ENCODE results near the gene RB1. TPM values are rescaled to one million over a fixed set of nuclear protein-coding genes. Genes with fewer than 3 reads are reported as not detected.

RB1 gene
- total RNA-seq, 2 donors from 2014 or later: 42.1 to 43.7 TPM

DNA sequence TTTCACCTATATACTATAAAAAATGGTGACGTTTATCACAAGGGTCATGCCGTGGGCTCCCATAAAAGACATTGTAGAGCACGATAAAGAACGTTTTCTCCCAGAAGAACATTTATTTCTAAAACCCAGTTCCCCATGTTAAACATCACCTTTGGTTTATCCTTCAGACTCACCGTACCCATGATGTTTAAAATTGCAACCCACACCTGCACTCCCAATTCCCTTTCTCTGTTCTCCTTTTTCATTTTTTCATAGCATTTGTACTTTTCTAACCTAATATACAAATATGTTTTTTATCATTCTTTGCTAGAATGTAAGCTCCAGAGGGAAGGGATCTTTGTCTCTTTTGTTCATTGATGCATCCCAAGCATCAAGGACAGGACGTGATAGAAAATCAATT is 227.3 kb downstream of the RB1 start:
- no peaks in the 10 kb centered on the region for H3K4me1 ChIP-seq (replicated peaks)
- no peaks in the 10 kb centered on the region for H3K27me3 ChIP-seq (replicated peaks; ENCODE audit: insufficient read depth)
- no peaks in the 10 kb centered on the region for H3K9me3 ChIP-seq
- TF ChIP-seq POLR2A (IDR thresholded peaks at IDR 0.05) (no peak), CTCF (IDR thresholded peaks at IDR 0.05) (no peak), POLR2AphosphoS5 (IDR thresholded peaks at IDR 0.05) (no peak)
- H3K4me3 ChIP-seq: no peak overlapping the region
- peak overlapping the region; percentile 4 to 98 for H3K27ac ChIP-seq
- no peak for DNase-seq (ENCODE audit: low spot score)
- H3K36me3 ChIP-seq: no peaks in the 10 kb centered on the region
- intact Hi-C loops (cut with DNase I): loop anchor here (5.0 kb wide), 1 partner anchor 119 kb away; the partner anchor contains the start of gene LPAR6
- 72% methylated on average over 6 of the region's 6 CpGs for WGBS

Small RNA genes lying within 50 kb of the gene (small RNA-seq; reads per million reads assigned to genes)
- gene RF00017: 0 reads per million in 2 donors

Other genes starting within 250 kb of the RB1 start
- gene MED4, start 208.6 kb upstream of the RB1 start, total RNA-seq: 10 to 100 TPM; 33.9 to 36.4 TPM
- 100 to 1,000 TPM; 401 to 632 TPM for gene ITM2B, start 70.5 kb upstream of the RB1 start, total RNA-seq
- gene LPAR6, start 109.4 kb downstream of the RB1 start, total RNA-seq: 10 to 100 TPM; 17.3 to 66.5 TPM
- 10 to 100 TPM; 11.6 to 26.2 TPM for gene RCBTB2, start 229.3 kb downstream of the RB1 start, total RNA-seq